NCI-H526 (cell line): ENCODE measurements around the gene IGFL4.

ENCODE experiments used
- DNase-seq, 2 experiments: peaks; one replicate each; lab custom pipeline; 2025; lab: John Stamatoyannopoulos, UW

Gene IGFL4

DNA sequence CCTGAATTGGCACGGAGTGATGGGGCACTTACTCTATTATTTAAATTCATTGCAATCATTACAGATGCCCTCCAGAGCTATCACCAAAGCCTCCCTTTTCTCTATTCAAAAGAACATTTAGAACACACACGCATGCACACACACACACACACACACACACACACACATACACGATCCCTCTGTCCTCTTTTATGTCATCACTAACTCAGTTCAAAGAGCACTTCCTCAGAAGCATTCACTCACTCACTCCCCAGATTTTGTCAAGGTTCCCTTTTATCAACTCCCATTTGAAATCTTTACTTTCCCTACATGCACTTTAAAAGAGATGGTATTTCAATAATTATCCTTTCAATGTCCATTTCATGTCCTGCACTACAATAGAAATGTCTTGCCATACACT, 22.4 kb upstream of the IGFL4 start:
- DNase-seq: no peak

- no peak for DNase-seq
Observed at GRCh38 chr19:46060012-46060411, 19.2 kb upstream of the IGFL4 start.

GRCh38 chr19:46058778-46059177, 18.0 kb upstream of the IGFL4 start:
- no peak for DNase-seq

- no peak for DNase-seq
Observed at GRCh38 chr19:46056536-46056935, 15.7 kb upstream of the IGFL4 start.

DNA sequence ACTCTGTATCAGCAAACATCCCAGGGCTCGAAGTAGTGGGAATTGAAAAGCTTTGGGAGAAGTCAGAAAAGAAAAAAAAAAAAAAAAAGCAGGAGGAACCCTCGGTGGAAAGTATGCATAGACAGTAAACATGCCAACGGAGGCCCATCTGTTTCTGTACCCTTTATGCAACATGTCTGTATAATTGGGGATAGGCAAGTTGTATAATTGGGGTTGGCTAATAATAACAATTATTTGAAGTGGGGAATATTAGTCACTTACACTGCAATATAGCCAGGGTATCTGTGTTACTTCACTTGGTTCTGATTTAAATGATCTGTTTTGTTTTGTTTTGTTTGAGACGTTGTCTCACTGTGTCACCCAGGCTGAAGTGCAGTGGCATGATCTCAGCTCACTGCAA, 12.1 kb upstream of the IGFL4 start:
- no peak for DNase-seq

GRCh38 chr19:46049597-46049996, 8.8 kb upstream of the IGFL4 start:
- DNase-seq: peak; percentile 31 to 46

DNA sequence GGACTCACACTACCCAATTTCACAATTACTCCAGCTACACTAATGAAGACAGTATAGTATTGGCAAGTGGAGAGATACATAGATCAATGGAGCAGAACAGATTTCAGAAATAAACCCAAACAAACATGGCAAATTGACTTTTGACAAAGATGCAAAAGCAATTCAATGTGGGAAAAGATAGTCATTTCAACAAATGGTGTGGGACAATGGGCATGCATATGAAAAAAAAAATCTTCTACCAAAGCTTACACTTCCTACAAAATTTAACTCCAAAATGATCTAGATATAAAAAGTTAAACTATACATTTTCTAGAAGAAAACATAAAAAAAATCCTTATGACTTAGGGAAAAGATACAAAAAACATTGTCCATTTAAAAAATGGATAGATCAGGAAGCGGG, 2.7 kb upstream of the IGFL4 start:
- DNase-seq: no peak

- peak in 1 of 2 experiments; percentile 22 for DNase-seq
Observed at GRCh38 chr19:46042252-46042883, 1.6 kb upstream of the IGFL4 start.

DNA sequence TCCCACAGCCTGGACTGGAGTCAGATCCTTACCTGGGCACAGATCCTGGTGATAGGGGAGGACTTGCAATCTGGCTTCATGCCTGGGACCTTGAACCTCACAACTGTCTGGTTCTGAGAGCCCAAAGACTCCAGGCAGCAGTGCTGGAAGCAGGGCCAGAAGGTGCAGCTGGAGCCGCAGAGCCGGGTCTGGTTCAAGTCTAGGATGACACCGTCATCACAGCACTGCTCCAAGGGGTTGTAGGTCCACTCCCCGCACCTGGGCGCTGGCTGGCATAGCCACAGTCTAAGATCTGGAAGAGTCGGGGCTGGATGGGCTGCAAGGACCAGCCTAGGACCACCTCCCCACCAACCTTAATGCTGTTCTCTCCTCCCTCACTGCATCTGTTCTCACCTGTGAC, 677 bp downstream of the IGFL4 start:
- no peak for DNase-seq

DNA sequence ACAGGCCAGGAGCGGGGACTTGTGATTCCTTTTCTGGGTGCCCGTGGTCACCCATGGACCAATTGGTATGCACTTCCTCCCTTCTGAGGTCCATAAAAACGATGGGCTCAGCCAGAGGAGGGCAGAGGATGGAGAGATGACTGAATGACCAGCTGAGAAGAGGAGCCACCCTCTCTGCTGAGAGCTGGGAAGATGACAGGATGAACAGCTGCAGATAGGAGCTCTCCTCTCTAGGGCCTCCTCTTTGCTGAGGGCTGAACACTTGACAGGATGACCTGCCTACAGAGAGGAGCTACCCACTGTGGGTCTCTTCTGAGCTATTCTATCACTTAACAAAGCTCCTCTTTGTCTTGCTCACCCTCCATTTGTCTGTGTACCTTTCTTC, 4.1 kb downstream of the IGFL4 start:
- DNase-seq: no peak

GRCh38 chr19:46035986-46036743, 4.6 kb downstream of the IGFL4 start:
- DNase-seq: no peak

DNA sequence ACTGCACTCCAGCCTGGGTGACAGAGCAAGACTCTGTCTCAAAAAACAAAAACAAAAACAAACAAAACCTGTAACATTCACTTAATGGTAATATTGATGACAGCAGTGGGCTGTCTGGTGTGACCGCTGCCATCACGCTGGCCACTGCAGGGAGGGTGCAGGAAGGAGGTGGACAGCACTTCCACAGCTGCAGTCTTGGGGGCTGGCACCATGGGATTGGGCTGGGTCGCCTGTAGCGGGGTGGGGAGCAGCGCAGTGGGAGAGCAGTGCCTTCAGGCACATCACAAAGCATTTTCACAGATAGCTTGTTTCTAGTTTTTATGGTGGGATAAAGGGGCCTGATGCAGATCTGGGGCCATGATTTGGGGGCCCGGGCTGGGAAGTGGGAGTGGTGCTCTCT, 5.3 kb downstream of the IGFL4 start:
- DNase-seq: no peak

DNA sequence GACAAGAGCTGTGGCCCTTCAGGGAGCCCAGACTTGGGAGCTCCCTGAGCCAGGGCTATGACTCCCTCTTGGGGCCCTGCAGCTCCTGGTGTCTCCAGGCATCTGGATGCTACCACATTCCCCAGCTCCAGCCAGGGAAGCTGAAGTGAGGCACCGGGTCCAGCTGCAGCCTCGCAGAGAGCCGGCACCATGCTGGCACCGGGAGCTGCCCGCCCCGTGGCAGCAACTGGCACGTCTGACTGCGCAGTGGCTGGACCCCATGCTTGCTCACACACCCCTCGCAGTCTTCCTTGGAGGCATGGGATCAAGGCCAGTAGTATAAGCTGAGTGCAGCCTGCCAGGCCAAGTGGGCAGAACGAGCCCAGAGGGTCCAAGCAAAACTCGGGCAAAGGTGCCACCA, 7.4 kb downstream of the IGFL4 start:
- DNase-seq: no peak

DNA sequence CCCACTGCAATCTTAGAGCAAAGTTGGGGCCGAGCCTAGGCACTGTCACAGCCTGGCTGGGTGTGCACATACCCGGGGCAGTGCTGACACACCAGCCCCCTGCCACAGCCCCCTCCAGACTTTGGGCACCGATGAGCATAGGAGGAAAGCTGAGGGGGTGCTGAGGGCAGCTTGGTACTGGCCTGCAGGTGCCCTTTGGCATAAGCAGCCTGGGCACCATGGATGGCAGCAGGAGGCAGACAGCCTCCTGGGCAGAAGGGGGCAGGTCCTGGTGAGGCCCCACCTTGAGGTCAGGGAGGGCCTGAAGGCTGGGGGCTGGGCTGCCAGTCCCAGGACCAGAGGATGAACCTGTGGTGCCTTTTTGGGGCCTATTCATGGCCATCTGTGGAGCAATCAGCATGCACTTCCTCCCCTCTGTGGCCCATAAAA, 8.2 kb downstream of the IGFL4 start:
- no peak for DNase-seq

DNA sequence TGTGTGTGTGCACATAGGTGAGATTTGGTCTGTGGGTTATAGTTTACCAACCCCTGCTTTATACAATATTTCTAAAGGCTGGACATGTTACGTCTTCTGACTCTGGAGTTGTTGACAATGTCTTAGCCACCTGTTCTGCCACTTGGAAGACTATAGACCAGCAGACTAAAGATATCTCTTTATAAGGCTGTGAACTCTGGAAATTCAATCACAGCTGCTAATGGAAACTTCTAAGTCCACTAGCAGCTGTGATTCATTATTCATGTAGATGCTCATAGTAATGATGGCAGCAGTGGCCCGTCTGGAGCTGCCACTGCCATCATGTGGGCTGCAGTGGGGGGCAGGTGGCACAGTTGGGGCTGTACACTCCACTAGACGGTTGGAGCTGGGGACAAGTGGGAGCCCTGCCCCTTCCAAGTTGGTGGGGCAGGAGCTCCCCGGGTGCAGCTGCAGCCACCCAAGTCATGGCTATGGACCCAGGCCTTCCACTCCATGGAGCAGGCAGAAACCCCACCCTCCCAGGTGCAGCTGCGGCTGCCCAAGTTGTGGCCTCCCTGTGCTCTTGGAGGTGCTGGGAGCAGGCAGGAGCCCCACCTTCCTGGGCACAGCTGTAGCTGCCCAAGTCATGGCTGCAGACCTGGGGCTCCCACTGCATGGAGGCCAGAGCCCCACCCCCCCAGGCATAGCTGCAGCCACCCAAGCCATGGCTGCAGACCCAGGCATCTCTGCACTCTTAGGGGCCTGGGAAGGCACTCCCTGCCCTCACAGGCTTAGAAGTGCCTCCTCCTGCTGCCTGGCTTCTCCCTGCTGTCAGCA, 8.8 kb downstream of the IGFL4 start:
- no peak for DNase-seq

DNA sequence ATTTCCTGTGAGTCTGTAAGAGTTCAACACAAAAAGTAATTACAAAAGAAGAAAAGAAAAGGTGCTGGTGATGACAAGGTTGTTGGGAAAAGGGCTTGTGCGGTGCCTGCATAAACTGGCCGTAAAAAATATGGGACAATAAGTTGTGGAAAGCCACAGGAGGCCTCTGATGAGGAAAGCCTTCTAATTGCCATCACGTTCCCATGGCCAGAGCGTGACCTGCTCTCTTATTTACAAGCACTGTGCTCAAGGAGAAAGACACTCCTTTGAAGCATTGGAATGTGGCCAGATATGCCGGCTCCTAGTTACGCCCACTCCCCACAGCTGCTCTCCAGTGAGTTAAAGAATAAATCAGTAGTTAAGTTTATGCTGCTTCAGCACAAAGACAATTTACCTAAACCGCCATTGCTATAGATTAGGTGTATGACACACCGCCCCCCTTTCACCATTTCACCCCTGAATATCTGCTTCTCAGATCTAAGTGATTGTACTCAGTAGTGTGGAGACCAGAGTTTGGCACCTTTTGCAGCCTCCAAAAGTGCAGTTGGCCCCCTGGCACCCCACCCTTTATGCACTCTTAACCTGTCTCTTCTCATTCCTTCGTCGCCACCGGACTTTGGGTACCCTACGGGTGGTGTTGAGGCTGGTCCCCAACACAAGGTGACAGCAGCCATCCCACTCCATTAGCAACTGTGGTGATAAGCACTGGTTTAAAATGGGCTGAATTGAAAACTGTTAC, 9.8 kb downstream of the IGFL4 start:
- DNase-seq: no peak

- DNase-seq: no peak
Observed at GRCh38 chr19:46025835-46026234, 15.0 kb downstream of the IGFL4 start.

- DNase-seq: no peak
Observed at GRCh38 chr19:46023311-46023779, 17.5 kb downstream of the IGFL4 start.

- DNase-seq: no peak
Observed at GRCh38 chr19:46022431-46023310, 18.1 kb downstream of the IGFL4 start, which contains the start of gene PGLYRP1. PGLYRP1 (minus strand) TSS chr19:46023053; CDS start chr19:46023021, 32 bp downstream.

- DNase-seq: no peak
Observed at GRCh38 chr19:46022061-46022430, 18.8 kb downstream of the IGFL4 start.

- DNase-seq: no peak
Observed at GRCh38 chr19:46021531-46022041, 19.2 kb downstream of the IGFL4 start.
